GM10266 (cell line): ENCODE results near the gene NRXN3.

ENCODE experiments used
- DNase-seq: peaks from one replicate; pipeline ENCODE4 v3.0.0; 2012; ENCODE audit errors: extremely low spot score
- TF ChIP-seq, protein P1 (sequence below): IDR thresholded peaks from 2 replicates; pipeline ENCODE4 v1.5.1; 2012; ENCODE audit warnings: mild to moderate bottlenecking, low read depth; ENCODE audit not compliant: control insufficient read depth, insufficient read depth; ENCODE audit errors: missing control alignments

NRXN3 gene

DNA sequence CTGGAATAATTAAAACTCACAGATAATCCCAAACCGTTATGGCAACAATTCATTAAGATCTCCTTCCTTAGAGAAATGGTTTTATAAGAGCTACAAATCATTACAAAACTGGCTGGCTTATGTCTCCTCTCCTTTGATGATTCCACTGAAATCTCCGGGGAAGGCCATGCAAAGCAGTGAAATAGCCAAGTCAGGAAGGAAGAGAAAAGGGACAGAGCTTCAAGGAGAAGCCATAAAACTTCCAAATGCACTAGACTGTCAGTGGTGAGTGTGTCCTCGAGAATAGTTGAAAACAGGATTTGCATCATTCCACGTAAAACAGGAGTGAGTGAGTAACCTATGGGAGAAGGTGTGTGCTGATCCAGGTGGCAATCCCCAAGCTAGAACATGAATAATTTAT lies 1711.1 kb downstream of the NRXN3 start:
- no peak for DNase-seq
- TF ChIP-seq, protein P1, sequence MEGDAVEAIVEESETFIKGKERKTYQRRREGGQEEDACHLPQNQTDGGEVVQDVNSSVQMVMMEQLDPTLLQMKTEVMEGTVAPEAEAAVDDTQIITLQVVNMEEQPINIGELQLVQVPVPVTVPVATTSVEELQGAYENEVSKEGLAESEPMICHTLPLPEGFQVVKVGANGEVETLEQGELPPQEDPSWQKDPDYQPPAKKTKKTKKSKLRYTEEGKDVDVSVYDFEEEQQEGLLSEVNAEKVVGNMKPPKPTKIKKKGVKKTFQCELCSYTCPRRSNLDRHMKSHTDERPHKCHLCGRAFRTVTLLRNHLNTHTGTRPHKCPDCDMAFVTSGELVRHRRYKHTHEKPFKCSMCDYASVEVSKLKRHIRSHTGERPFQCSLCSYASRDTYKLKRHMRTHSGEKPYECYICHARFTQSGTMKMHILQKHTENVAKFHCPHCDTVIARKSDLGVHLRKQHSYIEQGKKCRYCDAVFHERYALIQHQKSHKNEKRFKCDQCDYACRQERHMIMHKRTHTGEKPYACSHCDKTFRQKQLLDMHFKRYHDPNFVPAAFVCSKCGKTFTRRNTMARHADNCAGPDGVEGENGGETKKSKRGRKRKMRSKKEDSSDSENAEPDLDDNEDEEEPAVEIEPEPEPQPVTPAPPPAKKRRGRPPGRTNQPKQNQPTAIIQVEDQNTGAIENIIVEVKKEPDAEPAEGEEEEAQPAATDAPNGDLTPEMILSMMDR = no peak

DNA sequence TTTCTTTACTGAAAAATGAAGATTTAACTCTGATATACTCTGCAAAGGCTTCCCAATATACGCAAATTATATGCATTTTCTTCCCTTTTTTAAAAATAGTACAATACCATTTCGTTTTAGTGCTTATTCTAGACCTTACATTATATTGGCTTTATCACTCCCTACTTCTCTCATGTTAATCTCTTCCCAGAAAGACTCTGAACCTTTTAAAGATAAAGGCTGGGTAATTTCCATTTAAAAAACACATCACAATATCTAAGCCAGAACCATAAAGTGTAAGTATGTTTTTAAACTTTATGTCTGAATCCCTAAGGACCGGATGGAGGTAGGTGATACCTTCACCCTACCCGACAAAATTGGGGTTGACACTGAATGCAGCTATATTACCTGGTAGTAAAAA lies 1720.4 kb downstream of the NRXN3 start:
- TF ChIP-seq, protein P1 = no peak
- no peak for DNase-seq

DNA sequence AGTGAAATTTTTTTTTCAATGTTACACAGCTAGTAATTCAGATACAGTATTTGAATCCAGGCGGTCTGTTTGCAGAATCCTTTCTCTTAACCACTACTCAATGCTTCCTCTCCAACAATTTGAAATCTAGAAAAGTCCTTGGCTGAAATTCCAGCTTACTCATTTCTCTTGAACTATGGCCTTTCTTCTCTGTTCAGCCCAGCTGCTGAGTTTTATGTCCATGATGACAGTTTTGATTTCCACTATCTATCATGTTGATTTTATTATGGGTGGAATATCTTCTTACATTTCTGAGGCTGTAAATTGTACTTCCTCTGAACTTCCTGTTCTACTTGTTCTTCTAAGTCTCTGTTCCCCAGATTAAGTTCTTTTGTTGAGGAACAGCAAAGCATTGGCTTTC lies 1725.8 kb downstream of the NRXN3 start:
- no peak for DNase-seq
- TF ChIP-seq, protein P1 = no peak

DNA sequence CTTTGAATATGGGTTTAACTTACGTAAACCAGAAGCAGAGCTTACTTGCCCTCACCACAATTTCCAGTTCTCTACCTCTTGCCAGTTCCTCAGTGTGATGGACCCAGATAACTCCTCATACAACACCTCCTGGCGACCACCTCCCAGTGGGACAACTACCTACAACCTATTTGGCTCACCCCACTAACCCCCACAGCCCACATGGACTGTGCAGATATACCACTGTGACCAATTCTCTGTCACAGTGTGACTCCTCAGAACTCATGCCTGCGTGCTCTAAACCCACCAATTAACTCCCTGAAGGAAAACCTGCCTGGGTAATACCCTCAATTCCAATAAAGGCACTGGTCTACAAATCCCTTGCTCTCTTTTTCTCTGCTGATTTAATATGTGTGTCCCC lies 1729.4 kb downstream of the NRXN3 start:
- TF ChIP-seq, protein P1 = no peak
- no peak for DNase-seq

DNA sequence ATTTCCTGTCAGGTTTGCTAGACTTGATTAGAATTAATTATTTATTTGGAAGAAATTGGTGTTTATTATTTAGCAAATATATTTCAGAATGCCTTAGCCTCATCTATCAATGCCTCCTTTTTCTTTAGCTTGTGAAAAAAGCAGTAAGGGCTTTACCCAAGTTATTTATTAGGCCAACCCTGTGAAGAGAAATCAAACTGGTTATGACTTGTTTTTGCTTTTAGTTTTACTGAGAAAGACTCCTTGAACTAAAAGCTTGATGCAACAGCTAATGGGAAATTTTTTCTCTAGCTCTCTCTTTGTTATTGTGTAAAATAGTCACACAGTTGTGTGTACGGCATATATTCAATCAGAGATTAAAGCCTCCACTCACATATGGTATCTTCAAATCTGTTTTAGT lies 1734.3 kb downstream of the NRXN3 start:
- TF ChIP-seq, protein P1 = no peak
- no peak for DNase-seq

DNA sequence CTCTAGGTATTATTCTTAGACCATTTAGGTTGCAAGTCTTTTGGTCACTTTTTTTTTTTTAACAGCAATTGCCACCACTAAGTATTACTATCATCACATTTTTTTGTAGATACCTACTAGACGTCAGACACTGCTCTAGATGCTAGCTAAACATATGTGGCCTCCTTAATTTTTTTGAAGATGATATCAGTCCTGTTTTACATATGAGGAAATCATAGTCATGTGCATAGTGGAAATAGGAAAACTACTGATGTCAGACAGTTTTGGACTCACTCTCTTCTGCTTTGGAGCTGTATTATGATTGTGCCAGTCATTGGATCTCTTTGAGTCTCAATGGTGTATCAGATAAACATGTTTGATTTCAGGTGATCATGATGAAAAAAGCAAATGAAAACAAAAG lies 1736.8 kb downstream of the NRXN3 start:
- no peak for DNase-seq
- TF ChIP-seq, protein P1 = no peak

DNA sequence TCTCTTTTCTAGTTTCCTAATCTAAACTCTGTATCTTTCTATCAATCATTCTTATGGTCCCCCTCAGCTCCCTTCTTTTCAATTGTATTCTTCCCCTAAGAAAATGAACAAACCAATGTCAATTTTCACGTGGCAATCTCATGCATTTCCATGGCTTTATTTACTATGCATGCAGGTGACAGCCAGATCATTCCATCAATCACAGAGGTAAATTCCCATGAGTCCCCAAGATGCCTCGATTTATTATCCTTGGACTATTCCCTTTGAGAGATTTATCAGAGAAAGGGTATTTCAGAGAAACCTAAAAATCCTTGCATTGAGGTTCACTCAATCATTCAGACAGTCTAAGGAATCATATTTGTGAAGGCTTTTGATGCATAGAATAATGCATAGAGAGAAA lies 1739.9 kb downstream of the NRXN3 start:
- TF ChIP-seq, protein P1 = no peak
- DNase-seq = no peak
